Keratinocyte (primary cell): Measurements from ENCODE around the gene NECAB3.

ENCODE experiments used
- EZH2 ChIP-seq: IDR thresholded peaks from one replicate; pipeline ENCODE4 v1.6.1; 2012; ENCODE audit warnings: inconsistent platforms, mild to moderate bottlenecking, low read length, moderate library complexity
- TF ChIP-seq, protein P1 (sequence below), 3 experiments: IDR thresholded peaks in 1 of 3; conservative IDR thresholded peaks in 1 of 3; optimal IDR thresholded peaks in 1 of 3; 2 replicates in 2 of 3; 3 replicates in 1 of 3; pipeline versions ENCODE3 to v1.5.1; 2011; ENCODE audit warnings: low read length in 3 of 3, mild to moderate bottlenecking in 3 of 3, moderate library complexity in 2 of 3, control low read depth in 1 of 3, inconsistent platforms in 1 of 3; ENCODE audit not compliant: insufficient read depth in 2 of 3; ENCODE audit errors: extremely low read depth in 1 of 3

- TF ChIP-seq, protein P1, sequence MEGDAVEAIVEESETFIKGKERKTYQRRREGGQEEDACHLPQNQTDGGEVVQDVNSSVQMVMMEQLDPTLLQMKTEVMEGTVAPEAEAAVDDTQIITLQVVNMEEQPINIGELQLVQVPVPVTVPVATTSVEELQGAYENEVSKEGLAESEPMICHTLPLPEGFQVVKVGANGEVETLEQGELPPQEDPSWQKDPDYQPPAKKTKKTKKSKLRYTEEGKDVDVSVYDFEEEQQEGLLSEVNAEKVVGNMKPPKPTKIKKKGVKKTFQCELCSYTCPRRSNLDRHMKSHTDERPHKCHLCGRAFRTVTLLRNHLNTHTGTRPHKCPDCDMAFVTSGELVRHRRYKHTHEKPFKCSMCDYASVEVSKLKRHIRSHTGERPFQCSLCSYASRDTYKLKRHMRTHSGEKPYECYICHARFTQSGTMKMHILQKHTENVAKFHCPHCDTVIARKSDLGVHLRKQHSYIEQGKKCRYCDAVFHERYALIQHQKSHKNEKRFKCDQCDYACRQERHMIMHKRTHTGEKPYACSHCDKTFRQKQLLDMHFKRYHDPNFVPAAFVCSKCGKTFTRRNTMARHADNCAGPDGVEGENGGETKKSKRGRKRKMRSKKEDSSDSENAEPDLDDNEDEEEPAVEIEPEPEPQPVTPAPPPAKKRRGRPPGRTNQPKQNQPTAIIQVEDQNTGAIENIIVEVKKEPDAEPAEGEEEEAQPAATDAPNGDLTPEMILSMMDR (optimal IDR thresholded peaks at IDR 0.05 in 1 of 3, IDR thresholded peaks at IDR 0.05 in 1 of 3, conservative IDR thresholded peaks at IDR 0.05 in 1 of 3; ENCODE audit: extremely low read depth in 1 of 3, insufficient read depth in 2 of 3, low read length in 3 of 3): no peak
- TF ChIP-seq EZH2: no peak
Observed at GRCh38 chr20:33649201-33649681, 25.0 kb downstream of the NECAB3 start.
